GM18909 (cell line): ENCODE results near the gene ANO8.
A peak's percentile ranks its signal among the peaks of the same experiment; 100 is the strongest.

ENCODE experiments used
- ATAC-seq: cut with Tn5 transposase; IDR thresholded peaks from one replicate; pipeline ENCODE4 v1.9.1; 2021; ENCODE audit warnings: mild to moderate bottlenecking; ENCODE audit not compliant: unreplicated experiment, poor library complexity

ANO8 gene

GRCh38 chr19:17347361-17347760 is 12.7 kb upstream of the ANO8 start:
- no peak for ATAC-seq

- ATAC-seq, result peak; percentile 52
Observed at GRCh38 chr19:17346109-17346671, 11.5 kb upstream of the ANO8 start.

- no peak for ATAC-seq
Observed at GRCh38 chr19:17341845-17342244, 7.2 kb upstream of the ANO8 start.

GRCh38 chr19:17341386-17341785 is 6.7 kb upstream of the ANO8 start:
- no peak for ATAC-seq

- no peak for ATAC-seq
Observed at GRCh38 chr19:17340871-17341357, 6.3 kb upstream of the ANO8 start.

- no peak for ATAC-seq
Observed at GRCh38 chr19:17340302-17340870, 5.7 kb upstream of the ANO8 start.

- no peak for ATAC-seq
Observed at GRCh38 chr19:17339088-17339741, 4.6 kb upstream of the ANO8 start.

GRCh38 chr19:17338433-17339078 is 3.9 kb upstream of the ANO8 start:
- no peak for ATAC-seq

- peak; percentile 5 for ATAC-seq
Observed at GRCh38 chr19:17337675-17338432, 3.2 kb upstream of the ANO8 start.

- peak; percentile 74 for ATAC-seq
Observed at GRCh38 chr19:17336872-17337674, 2.4 kb upstream of the ANO8 start, which contains the start of gene GTPBP3. Gene GTPBP3, plus strand, starts transcription at chr19:17337553. Its CDS starts 59 bp downstream, at chr19:17337612.

- no peak for ATAC-seq
Observed at GRCh38 chr19:17335575-17335974, 920 bp upstream of the ANO8 start.

- no peak for ATAC-seq
Observed at GRCh38 chr19:17333611-17334413, 843 bp downstream of the ANO8 start.

GRCh38 chr19:17332677-17333581 is 1.7 kb downstream of the ANO8 start:
- ATAC-seq, result no peak

- ATAC-seq, result no peak
Observed at GRCh38 chr19:17332360-17332676, 2.3 kb downstream of the ANO8 start.

GRCh38 chr19:17331045-17331558 is 3.6 kb downstream of the ANO8 start:
- ATAC-seq, result no peak

- no peak for ATAC-seq
Observed at GRCh38 chr19:17330262-17331044, 4.2 kb downstream of the ANO8 start.
